PC-9 (cell line): Measurements from ENCODE around the gene GPR12. TPM values are rescaled to one million over a fixed set of nuclear protein-coding genes. Genes with fewer than 3 reads are reported as not detected.

Experiments
- BruUV-seq: library from RNA; stranded (reverse); fragments of 400-500 nt; replicated peaks from 2 replicates; lab custom pipeline; 2021; lab: Mats Ljungman, UMichigan
- CTCF ChIA-PET: fragments of 300-600 bp; sonication (Branson Sonifier 250); formaldehyde crosslinking; loops from one replicate; lab custom pipeline; 2022; ENCODE audit warnings: antibody characterized with exemption; lab: Charles Lee
- POLR2A ChIA-PET: fragments of 300-600 bp; sonication (Branson Sonifier 250); formaldehyde crosslinking; loops from one replicate; lab custom pipeline; 2022; ENCODE audit warnings: antibody characterized with exemption; ENCODE audit not compliant: unreplicated experiment; lab: Charles Lee
- DNase-seq, 2 experiments: peaks; one replicate each; pipeline versions ENCODE4 v3.0.0 to v3.0.0-alpha.2; 2015 to 2022; ENCODE audit warnings: mixed read lengths in 1 of 2
- H2AFZ ChIP-seq: fragments of 200-600 bp; sonication (generic); 2 replicates; pipeline ENCODE4 v1.8.1; 2017; ENCODE audit warnings: antibody characterized with exemption
- H3F3A ChIP-seq: fragments of 200-600 bp; sonication (generic); 2 replicates; pipeline ENCODE4 v1.8.1; 2017; ENCODE audit warnings: antibody characterized with exemption, mild to moderate bottlenecking, low read depth; ENCODE audit not compliant: insufficient read depth
- H3K27ac ChIP-seq: fragments of 200-600 bp; sonication (generic); 2 replicates; pipeline ENCODE4 v1.6.1; 2016; ENCODE audit warnings: mixed run types
- H3K27me3 ChIP-seq: fragments of 200-600 bp; sonication (generic); 2 replicates; pipeline ENCODE4 v1.6.1; 2016; ENCODE audit warnings: low read depth, mixed run types; ENCODE audit not compliant: insufficient read depth
- H3K36me3 ChIP-seq: fragments of 200-600 bp; sonication (generic); 2 replicates; pipeline ENCODE4 v1.6.1; 2016; ENCODE audit warnings: low read depth, mixed run types
- H3K4me1 ChIP-seq: fragments of 200-600 bp; sonication (generic); replicated peaks from 2 replicates; pipeline ENCODE4 v1.6.1; 2016; ENCODE audit warnings: mixed run types; ENCODE audit not compliant: insufficient read depth
- H3K4me2 ChIP-seq: fragments of 200-600 bp; sonication (generic); 2 replicates; pipeline ENCODE4 v1.6.1; 2017; ENCODE audit warnings: mixed run types
- H3K4me3 ChIP-seq: fragments of 200-600 bp; sonication (generic); 2 replicates; pipeline ENCODE4 v1.6.1; 2016; ENCODE audit warnings: mixed run types
- H3K79me2 ChIP-seq: fragments of 200-600 bp; sonication (generic); 2 replicates; pipeline ENCODE4 v1.6.1; 2017; ENCODE audit warnings: low read depth, mixed run types
- H3K9me2 ChIP-seq: fragments of 200-600 bp; sonication (generic); 2 replicates; pipeline ENCODE4 v1.8.1; 2017; ENCODE audit warnings: mild to moderate bottlenecking; ENCODE audit not compliant: insufficient read depth
- H3K9me3 ChIP-seq: fragments of 200-600 bp; sonication (generic); 2 replicates; pipeline ENCODE4 v1.8.1; 2016; ENCODE audit warnings: low read depth; ENCODE audit not compliant: insufficient read depth
- H4K20me1 ChIP-seq: fragments of 200-600 bp; sonication (generic); 2 replicates; pipeline ENCODE4 v1.8.1; 2017; ENCODE audit not compliant: insufficient read depth
- CTCF ChIP-seq: fragments of 200-600 bp; sonication (generic); conservative IDR thresholded peaks from 2 replicates; pipeline ENCODE4 v1.6.1; 2017; ENCODE audit warnings: mixed run types, antibody characterized with exemption, mild to moderate bottlenecking, moderate library complexity
- EZH2 ChIP-seq: fragments of 200-600 bp; sonication (generic); IDR thresholded peaks from 2 replicates; pipeline ENCODE4 v1.8.0; 2017; ENCODE audit warnings: antibody characterized with exemption, low read depth
- intact Hi-C: fragments of 100-400 bp; cut with micrococcal nuclease; formaldehyde crosslinking; loops from one replicate; pipeline ENCODE4 v1.10.0; 2022; ENCODE audit not compliant: unreplicated experiment
- total RNA-seq: library from RNA; stranded (reverse); gene quantifications from 2 replicates; pipeline ENCODE4 v1.2.3, GENCODE V29; 2021

Gene GPR12
- total RNA-seq, 1 experiment from 2014 or later, result not detected

DNA sequence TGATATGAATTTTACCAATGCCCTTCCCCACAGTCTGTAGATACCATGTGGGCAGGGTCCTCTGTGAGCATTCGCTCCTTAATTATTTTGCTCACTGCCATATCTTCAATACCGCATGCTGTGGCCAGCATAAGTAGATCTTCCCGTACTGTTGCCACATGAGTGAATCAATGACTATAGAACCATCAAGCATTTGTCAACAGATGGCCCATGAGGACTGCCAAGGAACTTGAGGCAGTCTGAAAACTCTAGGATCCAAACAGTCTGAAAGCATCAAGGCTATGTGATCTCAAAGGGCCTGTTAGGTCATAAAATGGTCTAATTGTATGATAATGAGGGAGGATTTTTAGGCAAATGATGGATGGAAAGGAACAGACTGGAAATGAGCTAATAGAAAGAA, 27.4 kb upstream of the GPR12 start:
- Histone ChIP-seq H3K27me3 (peaks cover 96% of the 10 kb centered on the region), H3K4me1 (no peaks in the 10 kb centered on the region), H3K4me2 (no peak overlapping the region), H3K9me2 (no peaks in the 10 kb centered on the region), H3K4me3 (no peak overlapping the region), H3K36me3 (no peaks in the 10 kb centered on the region), H3K9me3 (no peaks in the 10 kb centered on the region), H3F3A (no peaks in the 10 kb centered on the region), H2AFZ (no peak overlapping the region), H4K20me1 (no peaks in the 10 kb centered on the region), H3K79me2 (no peaks in the 10 kb centered on the region), H3K27ac (no peak overlapping the region)
- TF ChIP-seq CTCF (no peak), EZH2 (no peak)
- ChIA-PET CTCF (no interaction called here), POLR2A (no interaction called here)
- no TSS peak for BruUV-seq
- no peak for DNase-seq
- intact Hi-C loops, result no loop called here

DNA sequence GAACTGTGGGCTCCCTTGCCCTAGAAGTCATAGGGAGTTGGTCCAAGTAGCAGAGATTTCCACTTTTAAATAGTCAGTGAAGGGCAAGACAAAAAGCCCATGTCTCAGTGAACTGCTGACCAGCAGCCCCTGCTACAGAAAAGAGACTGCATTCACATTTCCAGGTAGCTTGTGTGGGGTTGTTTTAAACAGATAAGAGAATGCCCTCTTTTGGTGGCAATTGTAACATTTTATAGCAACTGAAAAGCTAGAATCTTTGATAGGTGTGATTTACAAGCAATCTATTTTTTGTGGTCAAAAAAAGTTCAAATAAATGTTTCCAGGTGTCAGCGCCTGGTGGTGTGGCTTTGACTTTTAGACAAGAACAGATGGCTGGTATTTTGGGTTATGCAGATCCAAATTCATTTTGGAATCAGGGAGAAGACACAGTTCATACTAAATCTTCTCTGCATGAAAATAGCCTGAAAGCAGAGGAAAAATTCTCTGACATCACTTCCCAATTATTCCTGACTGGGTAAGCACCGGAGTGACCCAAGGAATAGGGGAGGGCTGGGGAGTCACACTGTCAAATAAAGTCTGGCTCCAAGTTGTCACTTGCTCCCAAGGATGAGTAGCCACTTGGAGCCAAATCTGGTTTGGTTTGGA, 26.2 kb upstream of the GPR12 start:
- ChIA-PET POLR2A (no interaction called here), CTCF (no interaction called here)
- H3K4me3 ChIP-seq, result no peak overlapping the region
- no peaks in the 10 kb centered on the region for H3K9me3 ChIP-seq
- H3K27me3 ChIP-seq, result peaks cover 99% of the 10 kb centered on the region
- intact Hi-C loops, result no loop called here
- no peak overlapping the region for H3K4me2 ChIP-seq
- no peak overlapping the region for H2AFZ ChIP-seq
- H3F3A ChIP-seq, result no peaks in the 10 kb centered on the region
- no peak overlapping the region for H3K27ac ChIP-seq
- no peaks in the 10 kb centered on the region for H3K79me2 ChIP-seq
- no peaks in the 10 kb centered on the region for H3K4me1 ChIP-seq
- no peaks in the 10 kb centered on the region for H3K36me3 ChIP-seq
- H4K20me1 ChIP-seq, result no peaks in the 10 kb centered on the region
- TF ChIP-seq EZH2 (no peak), CTCF (no peak)
- DNase-seq, result no peak
- no TSS peak for BruUV-seq
- H3K9me2 ChIP-seq, result no peaks in the 10 kb centered on the region

GRCh38 chr13:26785838-26786630, 25.4 kb upstream of the GPR12 start:
- Histone ChIP-seq H2AFZ (no peak overlapping the region), H3K4me1 (no peaks in the 10 kb centered on the region), H3K9me3 (no peaks in the 10 kb centered on the region), H3K27me3 (peaks cover 100% of the 10 kb centered on the region), H3K79me2 (no peaks in the 10 kb centered on the region), H3F3A (no peaks in the 10 kb centered on the region), H4K20me1 (no peaks in the 10 kb centered on the region), H3K9me2 (no peaks in the 10 kb centered on the region), H3K4me3 (no peak overlapping the region), H3K4me2 (no peak overlapping the region), H3K27ac (no peak overlapping the region), H3K36me3 (no peaks in the 10 kb centered on the region)
- no TSS peak for BruUV-seq
- TF ChIP-seq CTCF, result no peak
- TF ChIP-seq EZH2, result no peak
- intact Hi-C loops, result no loop called here
- POLR2A ChIA-PET, result no interaction called here
- no peak for DNase-seq
- CTCF ChIA-PET, result no interaction called here
